ENCODE results near the gene OSBP2. TPM values are rescaled to one million over a fixed set of nuclear protein-coding genes. Genes with fewer than 3 reads are reported as not detected.

Gene OSBP2
- total RNA-seq, 1 donor from 2014 or later: 22.2 TPM

DNA sequence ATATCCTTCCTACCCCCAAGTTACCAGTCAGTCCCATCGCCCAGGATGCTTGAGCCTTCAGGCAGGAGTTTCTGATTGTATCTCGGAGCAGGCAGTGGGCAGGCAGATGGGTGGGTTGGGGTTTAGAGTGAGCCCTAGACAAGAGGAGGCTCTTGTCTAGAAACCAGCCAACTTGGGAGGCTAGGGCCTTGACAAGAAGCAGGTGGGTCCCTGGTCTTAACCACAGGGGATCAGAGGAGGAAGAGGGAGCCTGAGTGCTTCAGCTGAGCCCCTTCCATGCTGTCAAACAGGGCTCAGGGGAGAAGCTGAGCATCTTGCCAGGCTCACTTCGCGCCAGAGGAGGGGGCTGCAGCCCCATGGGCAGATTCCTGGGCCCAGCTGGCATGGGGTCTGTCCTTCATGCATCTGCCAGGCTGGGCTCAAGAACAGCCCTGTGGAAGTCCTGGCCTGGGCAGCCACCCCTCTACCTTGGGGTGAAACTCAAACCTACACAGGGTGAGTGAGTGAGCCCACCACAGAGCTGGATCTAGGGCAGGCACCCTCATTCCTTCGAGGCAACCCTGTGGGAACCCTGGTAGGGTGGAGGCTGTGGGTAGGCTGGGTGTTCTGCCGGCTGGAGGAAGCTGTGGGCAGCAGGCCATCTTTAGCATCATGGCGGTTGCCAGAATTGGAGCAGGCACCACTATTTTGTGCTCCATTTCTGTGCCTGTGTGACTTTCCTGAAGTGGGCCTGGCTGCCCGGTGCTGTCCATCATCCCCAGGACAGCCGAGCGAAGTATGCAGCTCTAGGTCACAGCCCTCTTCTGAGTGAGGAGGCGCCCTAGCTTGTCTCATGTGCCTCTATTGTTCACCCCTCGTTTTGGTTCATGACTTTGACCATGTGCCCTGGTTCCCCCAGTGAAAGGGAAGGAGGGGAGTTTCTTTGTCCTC, 165.8 kb downstream of the OSBP2 start:
- H3K27ac ChIP-seq (replicated peaks): no peak overlapping the region
- intact Hi-C loops (cut with micrococcal nuclease): no loop called here
- H3K36me3 ChIP-seq: no peaks in the 10 kb centered on the region
- no peak overlapping the region for H3K4me3 ChIP-seq
- H3K9me3 ChIP-seq (replicated peaks): no peaks in the 10 kb centered on the region
- H3K4me1 ChIP-seq: no peaks in the 10 kb centered on the region
- TF ChIP-seq CTCF (IDR thresholded peaks at IDR 0.05; ENCODE audit: borderline replicate concordance): no peak
- no peak for DNase-seq
- H3K27me3 ChIP-seq (ENCODE audit: low read depth): no peaks in the 10 kb centered on the region

DNA sequence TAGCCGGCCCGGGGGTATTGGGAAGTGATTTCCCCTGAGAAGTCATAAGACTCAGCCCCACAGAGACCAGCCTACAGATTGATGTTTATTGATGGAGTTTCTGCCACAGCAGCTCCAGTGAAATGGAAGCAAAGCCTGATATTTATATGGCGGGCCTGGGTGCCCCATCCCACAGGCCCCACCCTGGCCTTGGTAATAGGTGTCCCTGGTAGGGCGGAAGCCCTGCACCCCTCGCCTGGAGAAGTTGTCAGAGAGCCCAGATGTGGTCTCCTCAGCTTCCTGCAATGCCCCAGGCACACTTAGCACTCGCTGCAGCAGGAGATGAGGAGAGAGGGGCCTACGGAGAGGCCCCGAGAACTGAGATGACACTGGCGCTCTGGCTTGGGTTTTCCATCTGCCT, 166.5 kb downstream of the OSBP2 start:
- Histone ChIP-seq H3K36me3 (no peaks in the 10 kb centered on the region), H3K9me3 (replicated peaks) (no peaks in the 10 kb centered on the region), H3K4me3 (no peak overlapping the region), H3K27ac (replicated peaks) (no peak overlapping the region), H3K27me3 (ENCODE audit: low read depth) (no peaks in the 10 kb centered on the region), H3K4me1 (no peaks in the 10 kb centered on the region)
- no peak for TF ChIP-seq CTCF (IDR thresholded peaks at IDR 0.05; ENCODE audit: borderline replicate concordance)
- no peak for DNase-seq
- intact Hi-C loops (cut with micrococcal nuclease): no loop called here

DNA sequence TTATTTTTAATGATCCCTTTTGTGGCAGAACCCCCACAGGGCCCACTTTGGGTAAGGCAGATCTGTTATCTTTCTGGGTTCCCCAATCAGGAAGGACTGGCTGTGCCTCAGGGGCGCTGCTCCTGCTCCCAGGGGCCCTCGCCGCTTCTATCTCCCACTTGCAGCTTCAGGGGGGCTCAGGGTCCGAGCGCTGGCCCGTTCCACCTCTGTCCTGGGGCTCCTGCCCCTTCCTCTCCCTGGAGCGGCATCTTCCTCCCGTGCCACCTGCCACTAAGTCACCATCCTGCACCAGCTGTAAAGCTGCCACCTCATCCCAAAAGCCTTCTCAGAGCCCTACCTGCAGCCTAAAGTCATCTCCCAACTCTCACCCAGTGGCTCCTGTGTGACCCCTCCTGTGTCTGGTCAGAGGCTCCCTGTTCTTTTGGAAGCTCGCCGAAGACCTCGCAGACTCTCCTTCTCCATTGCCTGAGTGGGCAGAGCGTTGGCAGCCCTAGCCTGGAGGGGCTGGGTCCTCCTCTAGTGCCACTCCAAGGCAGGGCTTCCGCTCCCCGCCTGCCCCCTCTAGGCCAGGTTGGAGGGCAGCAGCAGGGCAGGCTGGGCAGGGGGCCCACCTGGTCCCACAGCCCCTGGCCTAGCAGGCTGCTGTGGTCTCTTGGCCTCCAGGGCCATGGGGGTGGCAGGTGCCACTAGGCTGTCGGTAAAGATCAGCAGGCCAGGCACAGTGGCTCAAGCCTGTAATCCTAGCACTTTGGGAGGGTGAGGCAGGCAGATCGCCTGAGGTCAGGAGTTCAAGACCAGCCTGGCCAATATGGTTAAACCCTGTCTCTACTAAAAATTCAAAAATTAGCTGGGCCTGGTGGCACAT, 167.2 kb downstream of the OSBP2 start:
- intact Hi-C loops (cut with micrococcal nuclease): no loop called here
- DNase-seq: no peak
- Histone ChIP-seq H3K27me3 (ENCODE audit: low read depth) (no peaks in the 10 kb centered on the region), H3K36me3 (no peaks in the 10 kb centered on the region), H3K4me1 (no peaks in the 10 kb centered on the region), H3K4me3 (no peak overlapping the region), H3K9me3 (replicated peaks) (no peaks in the 10 kb centered on the region), H3K27ac (replicated peaks) (no peak overlapping the region)
- TF ChIP-seq CTCF (IDR thresholded peaks at IDR 0.05; ENCODE audit: borderline replicate concordance): no peak

- no peak for TF ChIP-seq CTCF (IDR thresholded peaks at IDR 0.05; ENCODE audit: borderline replicate concordance)
- DNase-seq: no peak
- no peaks in the 10 kb centered on the region for H3K9me3 ChIP-seq (replicated peaks)
- intact Hi-C loops (cut with micrococcal nuclease): no loop called here
- H3K36me3 ChIP-seq: no peaks in the 10 kb centered on the region
- no peak overlapping the region for H3K27ac ChIP-seq (replicated peaks)
- no peaks in the 10 kb centered on the region for H3K4me1 ChIP-seq
- H3K27me3 ChIP-seq (ENCODE audit: low read depth): no peaks in the 10 kb centered on the region
- no peak overlapping the region for H3K4me3 ChIP-seq
Observed at GRCh38 chr22:30863081-30863833, 168.6 kb downstream of the OSBP2 start.

Measured in left ventricle myocardium inferior (tissue), 1 donor.